H1 (cell line): Measurements from ENCODE around the gene KCNIP3.

Experiments
- CEBPB ChIP-seq: IDR thresholded peaks from 2 replicates; pipeline ENCODE4 v1.6.1; 2012; ENCODE audit warnings: low read depth, low read length
- CHD2 ChIP-seq: IDR thresholded peaks from 2 replicates; pipeline ENCODE4 v1.6.1; 2012; ENCODE audit warnings: low read length, improper control_type of control experiment
- EZH2 ChIP-seq: fragments of 200-600 bp; sonication (generic); IDR thresholded peaks from 2 replicates; pipeline ENCODE4 v1.7.1; 2012; ENCODE audit warnings: low read depth, mild to moderate bottlenecking, moderate library complexity, low read length, inconsistent platforms; ENCODE audit not compliant: severe bottlenecking
- GABPA ChIP-seq: IDR thresholded peaks from 2 replicates; pipeline ENCODE4 v1.6.1; 2011; ENCODE audit warnings: mild to moderate bottlenecking, low read length, moderate library complexity, borderline replicate concordance; ENCODE audit not compliant: insufficient read depth
- HDAC2 ChIP-seq, 2 experiments: fragments of 300-600 bp in 1 of 2; sonication (generic) in 1 of 2; IDR thresholded peaks; 2 replicates each; pipeline ENCODE4 v1.6.1; 2011 to 2012; ENCODE audit warnings: low read depth in 2 of 2, low read length in 2 of 2, mild to moderate bottlenecking in 2 of 2, moderate library complexity in 2 of 2, borderline replicate concordance in 1 of 2, inconsistent platforms in 1 of 2
- JUND ChIP-seq: IDR thresholded peaks from 2 replicates; pipeline ENCODE4 v1.6.1; 2011; ENCODE audit warnings: mild to moderate bottlenecking, improper control_type of control experiment, low read length
- KDM1A ChIP-seq: fragments of 200-600, 300-600 bp; sonication (generic); IDR thresholded peaks from 2 replicates; pipeline ENCODE4 v1.7.1; 2016; ENCODE audit warnings: mild to moderate bottlenecking, low read length, borderline replicate concordance
- POLR2A ChIP-seq, 2 experiments: IDR thresholded peaks; 1 replicate in 1 of 2; 2 replicates in 1 of 2; pipeline ENCODE4 v1.6.1; 2011; ENCODE audit warnings: low read depth in 2 of 2, low read length in 2 of 2, mild to moderate bottlenecking in 2 of 2; ENCODE audit errors: control extremely low read depth in 1 of 2
- POLR2AphosphoS5 ChIP-seq: IDR thresholded peaks from 2 replicates; pipeline ENCODE4 v1.6.1; 2011; ENCODE audit warnings: low read depth, low read length
- SP2 ChIP-seq: IDR thresholded peaks from 2 replicates; pipeline ENCODE4 v1.6.1; 2012; ENCODE audit warnings: mild to moderate bottlenecking, low read length, inconsistent platforms
- ZNF274 ChIP-seq: IDR thresholded peaks from 2 replicates; pipeline ENCODE4 v1.7.0; 2012; ENCODE audit warnings: low read length, borderline replicate concordance; ENCODE audit errors: extremely low read depth
- TF ChIP-seq, protein P1 (sequence below), 3 experiments: IDR thresholded peaks; 1 replicate in 2 of 3; 2 replicates in 1 of 3; pipeline versions ENCODE4 v1.5.1 to v1.6.1; 2011; ENCODE audit warnings: low read length in 3 of 3, mild to moderate bottlenecking in 3 of 3, inconsistent platforms in 2 of 3, low read depth in 1 of 3, moderate library complexity in 1 of 3; ENCODE audit not compliant: insufficient read depth in 1 of 3; ENCODE audit errors: control extremely low read depth in 1 of 3
- TF ChIP-seq, protein P2 (sequence below): IDR thresholded peaks from 2 replicates; pipeline ENCODE4 v1.6.1; 2011; ENCODE audit warnings: low read length, improper control_type of control experiment

DNA sequence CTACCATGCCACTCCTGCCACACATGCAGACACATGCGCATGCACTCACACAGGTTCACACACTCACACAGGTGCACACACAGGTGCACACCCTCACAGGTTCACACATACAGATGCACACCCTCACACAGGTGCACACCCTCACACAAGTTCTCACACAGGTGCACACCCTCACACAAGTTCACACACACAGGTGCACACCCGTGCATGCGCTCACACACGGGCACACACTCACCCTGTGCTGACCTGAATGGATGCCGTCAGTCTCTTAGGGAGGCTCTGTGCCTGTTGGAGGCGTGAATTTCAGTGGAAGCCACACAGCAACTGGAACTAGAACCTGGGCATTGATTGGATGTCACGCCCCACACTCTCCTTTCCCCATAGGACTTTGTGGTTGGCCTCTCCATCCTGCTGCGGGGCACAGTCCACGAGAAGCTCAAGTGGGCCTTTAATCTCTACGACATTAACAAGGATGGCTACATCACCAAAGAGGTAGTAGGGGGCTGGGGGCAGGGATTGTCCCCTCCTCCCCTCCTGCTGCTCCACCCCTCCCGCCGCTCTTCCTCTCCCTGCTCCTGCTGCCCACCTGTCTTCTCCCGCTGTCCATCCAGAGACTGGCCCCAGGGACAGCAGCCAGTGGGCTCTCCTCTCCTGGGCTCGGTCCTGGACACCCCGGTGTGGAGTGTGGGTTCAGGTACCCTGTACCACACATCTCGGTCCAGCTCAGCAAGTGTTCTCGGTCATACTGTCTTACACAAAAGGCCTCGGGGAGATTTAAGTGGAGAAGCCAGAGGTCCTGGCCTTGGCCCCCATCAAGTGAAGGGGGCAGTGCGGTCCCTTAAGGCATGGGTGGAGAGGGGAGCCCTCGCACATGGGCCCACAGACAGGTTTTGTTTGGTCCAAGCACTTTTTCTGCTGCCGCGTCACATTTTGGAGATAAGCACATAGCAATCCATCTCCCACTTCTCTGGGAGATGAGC lies 84.4 kb downstream of the KCNIP3 start:
- no peak for TF ChIP-seq POLR2A (IDR thresholded peaks at IDR 0.05; ENCODE audit: control extremely low read depth in 1 of 2, low read depth in 2 of 2, low read length in 2 of 2)
- no peak for TF ChIP-seq KDM1A
- TF ChIP-seq, protein P1, sequence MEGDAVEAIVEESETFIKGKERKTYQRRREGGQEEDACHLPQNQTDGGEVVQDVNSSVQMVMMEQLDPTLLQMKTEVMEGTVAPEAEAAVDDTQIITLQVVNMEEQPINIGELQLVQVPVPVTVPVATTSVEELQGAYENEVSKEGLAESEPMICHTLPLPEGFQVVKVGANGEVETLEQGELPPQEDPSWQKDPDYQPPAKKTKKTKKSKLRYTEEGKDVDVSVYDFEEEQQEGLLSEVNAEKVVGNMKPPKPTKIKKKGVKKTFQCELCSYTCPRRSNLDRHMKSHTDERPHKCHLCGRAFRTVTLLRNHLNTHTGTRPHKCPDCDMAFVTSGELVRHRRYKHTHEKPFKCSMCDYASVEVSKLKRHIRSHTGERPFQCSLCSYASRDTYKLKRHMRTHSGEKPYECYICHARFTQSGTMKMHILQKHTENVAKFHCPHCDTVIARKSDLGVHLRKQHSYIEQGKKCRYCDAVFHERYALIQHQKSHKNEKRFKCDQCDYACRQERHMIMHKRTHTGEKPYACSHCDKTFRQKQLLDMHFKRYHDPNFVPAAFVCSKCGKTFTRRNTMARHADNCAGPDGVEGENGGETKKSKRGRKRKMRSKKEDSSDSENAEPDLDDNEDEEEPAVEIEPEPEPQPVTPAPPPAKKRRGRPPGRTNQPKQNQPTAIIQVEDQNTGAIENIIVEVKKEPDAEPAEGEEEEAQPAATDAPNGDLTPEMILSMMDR (IDR thresholded peaks at IDR 0.05; ENCODE audit: control extremely low read depth in 1 of 3, insufficient read depth in 1 of 3, low read depth in 1 of 3, low read length in 3 of 3), result no peak
- no peak for TF ChIP-seq EZH2
- no peak for TF ChIP-seq CHD2
- TF ChIP-seq GABPA, result no peak
- no peak for TF ChIP-seq POLR2AphosphoS5
- no peak for TF ChIP-seq CEBPB
- TF ChIP-seq ZNF274, result no peak
- no peak for TF ChIP-seq JUND
- no peak for TF ChIP-seq HDAC2 (IDR thresholded peaks at IDR 0.05; ENCODE audit: borderline replicate concordance in 1 of 2, low read depth in 2 of 2, low read length in 2 of 2)
- no peak for TF ChIP-seq SP2
- TF ChIP-seq, protein P2, sequence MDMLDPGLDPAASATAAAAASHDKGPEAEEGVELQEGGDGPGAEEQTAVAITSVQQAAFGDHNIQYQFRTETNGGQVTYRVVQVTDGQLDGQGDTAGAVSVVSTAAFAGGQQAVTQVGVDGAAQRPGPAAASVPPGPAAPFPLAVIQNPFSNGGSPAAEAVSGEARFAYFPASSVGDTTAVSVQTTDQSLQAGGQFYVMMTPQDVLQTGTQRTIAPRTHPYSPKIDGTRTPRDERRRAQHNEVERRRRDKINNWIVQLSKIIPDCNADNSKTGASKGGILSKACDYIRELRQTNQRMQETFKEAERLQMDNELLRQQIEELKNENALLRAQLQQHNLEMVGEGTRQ, result no peak
